RPMI8226 (cell line): ENCODE measurements around the gene PIK3AP1.
A peak's percentile ranks its signal among the peaks of the same experiment; 100 is the strongest.
"Not testable (repeated sequence)": the region's sequence is repeated elsewhere in the genome, so short reads cannot be mapped to it uniquely, and the experiment has no call there.

Experiments
- DNase-seq: peaks from one replicate; pipeline ENCODE4 v3.0.0-alpha.2; 2015

Gene PIK3AP1

GRCh38 chr10:96720422-96721206 is at the start of gene PIK3AP1:
Gene PIK3AP1, minus strand, starts transcription at chr10:96720514. Its CDS starts 120 bp downstream, at chr10:96720394.
- DNase-seq: peak; percentile 89

- no peak for DNase-seq
These were observed 47.8 kb upstream of the PIK3AP1 start for GRCh38 chr10:96768136-96768535.

- DNase-seq: no peak
These were observed 47.3 kb upstream of the PIK3AP1 start for GRCh38 chr10:96767611-96768010.

GRCh38 chr10:96765406-96766240 is 45.3 kb upstream of the PIK3AP1 start:
- DNase-seq: peak; percentile 63

GRCh38 chr10:96764425-96765060 is 44.2 kb upstream of the PIK3AP1 start:
- DNase-seq: no peak

GRCh38 chr10:96758423-96758822 is 38.1 kb upstream of the PIK3AP1 start:
- peak; percentile 32 for DNase-seq

GRCh38 chr10:96756111-96756903 is 36.0 kb upstream of the PIK3AP1 start:
- DNase-seq: no peak

GRCh38 chr10:96753956-96754355 is 33.6 kb upstream of the PIK3AP1 start:
- no peak for DNase-seq

- DNase-seq: no peak
These were observed 32.1 kb upstream of the PIK3AP1 start for GRCh38 chr10:96752375-96752774.

- DNase-seq: not testable (repeated sequence)
These were observed 30.0 kb upstream of the PIK3AP1 start for GRCh38 chr10:96750316-96750715.

GRCh38 chr10:96747734-96748550 is 27.6 kb upstream of the PIK3AP1 start:
- DNase-seq: peak; percentile 41

- DNase-seq: no peak
These were observed 26.2 kb upstream of the PIK3AP1 start for GRCh38 chr10:96746503-96746902.

- DNase-seq: no peak
These were observed 25.6 kb upstream of the PIK3AP1 start for GRCh38 chr10:96745950-96746349.

GRCh38 chr10:96743988-96744585 is 23.8 kb upstream of the PIK3AP1 start:
- peak; percentile 11 for DNase-seq

GRCh38 chr10:96741557-96741956 is 21.2 kb upstream of the PIK3AP1 start:
- not testable (repeated sequence) for DNase-seq

GRCh38 chr10:96740579-96741281 is 20.4 kb upstream of the PIK3AP1 start:
- no peak for DNase-seq

GRCh38 chr10:96740141-96740540 is 19.8 kb upstream of the PIK3AP1 start:
- DNase-seq: no peak

GRCh38 chr10:96737307-96737902 is 17.1 kb upstream of the PIK3AP1 start:
- DNase-seq: not testable (repeated sequence)

- no peak for DNase-seq
These were observed 4.3 kb upstream of the PIK3AP1 start for GRCh38 chr10:96724621-96725020.

GRCh38 chr10:96721207-96721572 is 876 bp upstream of the PIK3AP1 start:
- no peak for DNase-seq
